CD4-positive, alpha-beta T cell (primary cell): ENCODE results near the gene CRK. TPM values are rescaled to one million over a fixed set of nuclear protein-coding genes. Genes with fewer than 3 reads are reported as not detected.
A peak's percentile ranks its signal among the peaks of the same experiment; 100 is the strongest.

Experiments
- ATAC-seq: fragments of 200-7000 bp; cut with Tn5 transposase; one replicate; pipeline ENCODE4 v1.10.0; 2022; ENCODE audit warnings: mild to moderate bottlenecking; ENCODE audit not compliant: poor library complexity
- CTCF ChIA-PET: fragments of 350-600 bp; sonication (Branson Sonifier 250); formaldehyde crosslinking; loops from one replicate; lab custom pipeline; 2021; ENCODE audit warnings: antibody characterized with exemption, inconsistent platforms; lab: Charles Lee
- POLR2A ChIA-PET: fragments of 350-600 bp; sonication (Branson Sonifier 250); formaldehyde crosslinking; loops from one replicate; lab custom pipeline; 2021; ENCODE audit warnings: antibody characterized with exemption, inconsistent platforms; lab: Charles Lee
- DNase-seq, 14 experiments: peaks; one replicate each; pipeline ENCODE4 v3.0.0-alpha.2; 2013 to 2020; ENCODE audit warnings: mixed read lengths in 2 of 14
- H3K27ac ChIP-seq, 2 donors: one replicate each; pipeline versions ENCODE4 v1.5.1 to v1.7.0; 2013; ENCODE audit warnings: low read length in 2 of 2, low read depth in 1 of 2, mild to moderate bottlenecking in 1 of 2
- H3K27me3 ChIP-seq, 2 experiments: 1 replicate in 1 of 2; 2 replicates in 1 of 2; pipeline versions ENCODE4 v1.6.1 to v1.7.0; 2013; ENCODE audit warnings: low read length in 2 of 2, control low read depth in 1 of 2, mild to moderate bottlenecking in 1 of 2, moderate library complexity in 1 of 2; ENCODE audit not compliant: insufficient read depth in 2 of 2, control insufficient read depth in 1 of 2
- H3K36me3 ChIP-seq: one replicate; pipeline ENCODE4 v1.6.1; 2013; ENCODE audit warnings: low read length, control low read depth; ENCODE audit not compliant: insufficient read depth
- H3K4me1 ChIP-seq: one replicate; pipeline ENCODE4 v1.6.1; 2013; ENCODE audit warnings: low read length, control low read depth; ENCODE audit not compliant: insufficient read depth
- H3K4me3 ChIP-seq: one replicate; pipeline ENCODE4 v1.5.1; 2013; ENCODE audit warnings: mild to moderate bottlenecking, low read length, moderate library complexity
- H3K9me3 ChIP-seq, 2 experiments: 1 replicate in 1 of 2; 2 replicates in 1 of 2; pipeline versions ENCODE4 v1.6.1 to v1.7.0; 2013; ENCODE audit warnings: low read length in 2 of 2, mild to moderate bottlenecking in 2 of 2, control low read depth in 1 of 2, moderate library complexity in 1 of 2; ENCODE audit not compliant: control insufficient read depth in 1 of 2, insufficient read depth in 1 of 2
- H3K27ac Mint-ChIP-seq: one replicate; pipeline ENCODE4 v1.8.0; 2020; ENCODE audit warnings: mixed read lengths
- H3K27me3 Mint-ChIP-seq: one replicate; pipeline ENCODE4 v1.8.0; 2021; ENCODE audit warnings: mixed read lengths
- H3K36me3 Mint-ChIP-seq: one replicate; pipeline ENCODE4 v1.8.0; 2021; ENCODE audit warnings: low read depth, mixed read lengths
- H3K4me1 Mint-ChIP-seq: one replicate; pipeline ENCODE4 v1.8.0; 2021; ENCODE audit warnings: low read depth, mixed read lengths
- H3K4me3 Mint-ChIP-seq: one replicate; pipeline ENCODE4 v1.8.0; 2020; ENCODE audit warnings: mild to moderate bottlenecking, mixed read lengths
- H3K9me3 Mint-ChIP-seq: one replicate; pipeline ENCODE4 v1.8.0; 2020; ENCODE audit warnings: mixed read lengths
- intact Hi-C, 2 experiments: fragments of 100-400 bp; cut with DNase I in 1 of 2; cut with micrococcal nuclease in 1 of 2; formaldehyde crosslinking; loops; one replicate each; pipeline versions ENCODE4 v1.15.1 to v1.9.0; 2023 to 2025; cut with DNase I, micrococcal nuclease
- total RNA-seq, 174 experiments: library from RNA in 2 of 174; stranded (reverse) in 2 of 174; gene quantifications; one replicate each; pipeline ENCODE4 v1.2.3 and lab custom pipeline; 2021 to 2026
- TF ChIP-seq, protein P1 (sequence below): fragments of 200-600 bp; IDR thresholded peaks from one replicate; pipeline ENCODE4 v1.8.0; 2022; ENCODE audit warnings: antibody characterized with exemption, mild to moderate bottlenecking

CRK gene
- total RNA-seq, 2 experiments from 2014 or later: 13.6 to 14.5 TPM

DNA sequence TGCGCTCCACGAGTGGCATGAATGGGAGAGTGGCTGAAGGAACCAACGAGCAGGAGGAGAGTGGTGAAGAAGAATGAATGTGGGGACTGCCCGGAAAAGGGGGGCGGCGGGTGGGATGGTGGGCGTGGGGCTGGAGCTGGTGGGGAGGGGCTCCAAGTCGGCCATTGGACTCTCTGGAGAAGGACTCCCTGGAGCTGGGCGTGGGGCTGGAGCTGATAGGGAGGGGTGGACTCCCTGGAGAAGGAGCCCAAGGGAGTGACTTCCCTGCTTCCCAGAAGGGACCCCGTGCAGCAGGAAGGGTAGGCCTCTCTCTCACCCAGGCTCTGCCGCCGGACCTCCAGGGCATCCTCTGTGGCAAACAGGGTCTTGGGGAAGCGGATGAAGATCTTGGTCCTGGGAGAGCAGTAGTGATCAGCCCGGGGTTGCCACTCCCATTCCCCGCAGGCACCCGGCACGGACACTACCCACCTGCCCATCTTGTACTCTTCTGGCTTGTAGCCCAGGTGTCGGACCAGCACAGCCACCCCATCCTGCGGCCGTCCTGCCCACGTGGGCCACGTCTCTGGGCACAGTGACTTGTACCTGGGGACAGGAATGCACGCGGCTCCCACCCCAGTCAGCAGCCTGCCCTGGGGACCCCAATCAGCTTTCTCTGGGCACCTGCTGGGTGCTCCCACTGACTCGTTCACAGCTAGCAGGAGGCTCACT, 14.9 kb upstream of the CRK start:
- Histone ChIP-seq H3K27me3 (no peaks in the 10 kb centered on the region), H3K27ac (no peak overlapping the region), H3K4me3 (no peak overlapping the region), H3K9me3 (peaks cover 0 to 7% of the 10 kb centered on the region in 2 experiments), H3K36me3 (peaks cover 22% of the 10 kb centered on the region), H3K4me1 (peaks cover 12% of the 10 kb centered on the region)
- Mint-ChIP-seq H3K9me3 (no peaks in the 10 kb centered on the region), H3K27me3 (no peaks in the 10 kb centered on the region), H3K27ac (no peak overlapping the region), H3K4me1 (peaks cover 19% of the 10 kb centered on the region), H3K36me3 (peaks cover 30% of the 10 kb centered on the region), H3K4me3 (no peak overlapping the region)
- ChIA-PET CTCF (no interaction called here), POLR2A (no interaction called here)
- intact Hi-C loops: no loop called here
- ATAC-seq (no peak), DNase-seq (peak in 1 of 14 experiments; percentile 16)
- TF ChIP-seq, protein P1, sequence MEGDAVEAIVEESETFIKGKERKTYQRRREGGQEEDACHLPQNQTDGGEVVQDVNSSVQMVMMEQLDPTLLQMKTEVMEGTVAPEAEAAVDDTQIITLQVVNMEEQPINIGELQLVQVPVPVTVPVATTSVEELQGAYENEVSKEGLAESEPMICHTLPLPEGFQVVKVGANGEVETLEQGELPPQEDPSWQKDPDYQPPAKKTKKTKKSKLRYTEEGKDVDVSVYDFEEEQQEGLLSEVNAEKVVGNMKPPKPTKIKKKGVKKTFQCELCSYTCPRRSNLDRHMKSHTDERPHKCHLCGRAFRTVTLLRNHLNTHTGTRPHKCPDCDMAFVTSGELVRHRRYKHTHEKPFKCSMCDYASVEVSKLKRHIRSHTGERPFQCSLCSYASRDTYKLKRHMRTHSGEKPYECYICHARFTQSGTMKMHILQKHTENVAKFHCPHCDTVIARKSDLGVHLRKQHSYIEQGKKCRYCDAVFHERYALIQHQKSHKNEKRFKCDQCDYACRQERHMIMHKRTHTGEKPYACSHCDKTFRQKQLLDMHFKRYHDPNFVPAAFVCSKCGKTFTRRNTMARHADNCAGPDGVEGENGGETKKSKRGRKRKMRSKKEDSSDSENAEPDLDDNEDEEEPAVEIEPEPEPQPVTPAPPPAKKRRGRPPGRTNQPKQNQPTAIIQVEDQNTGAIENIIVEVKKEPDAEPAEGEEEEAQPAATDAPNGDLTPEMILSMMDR: no peak

DNA sequence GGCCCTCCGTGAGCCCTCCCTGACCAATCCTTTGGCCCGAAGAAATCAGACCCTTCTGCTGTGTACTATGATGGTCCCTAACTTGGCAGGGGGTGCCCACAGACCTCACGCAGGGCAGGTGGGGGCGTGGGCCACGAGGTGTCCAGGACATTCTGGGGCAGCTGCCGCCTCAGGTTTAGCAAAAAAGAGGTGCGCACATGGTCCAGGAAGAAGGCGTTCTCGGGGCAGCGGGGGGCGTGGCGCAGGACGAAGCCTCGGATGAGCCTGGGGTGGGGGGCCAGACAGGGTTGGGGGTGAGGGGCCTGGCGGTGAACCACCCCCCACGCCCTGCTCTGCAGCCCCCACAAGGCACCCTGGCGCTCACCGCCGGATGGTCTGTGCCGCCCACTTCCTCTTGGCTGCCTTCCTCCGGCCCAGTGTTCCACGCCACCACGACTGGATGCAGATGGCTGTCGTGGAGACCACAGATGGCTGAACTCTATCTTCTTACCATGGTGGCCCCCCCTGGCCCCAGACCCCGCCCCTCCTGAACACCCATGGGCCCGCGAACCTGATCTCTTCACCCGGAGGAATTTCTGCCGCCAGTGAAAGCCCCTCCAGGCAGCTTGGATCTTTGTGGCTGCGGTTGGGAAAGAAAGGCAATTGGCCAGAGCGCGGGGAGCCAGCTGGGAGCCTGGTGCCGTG, 14.2 kb upstream of the CRK start:
- ATAC-seq (no peak), DNase-seq (no peak)
- peaks cover 25% of the 10 kb centered on the region for H3K36me3 Mint-ChIP-seq
- no peak overlapping the region for H3K4me3 Mint-ChIP-seq
- Histone ChIP-seq H3K27me3 (no peaks in the 10 kb centered on the region), H3K9me3 (peaks cover 0 to 7% of the 10 kb centered on the region in 2 experiments), H3K4me1 (peaks cover 12% of the 10 kb centered on the region), H3K27ac (no peak overlapping the region), H3K36me3 (peaks cover 22% of the 10 kb centered on the region), H3K4me3 (no peak overlapping the region)
- no peaks in the 10 kb centered on the region for H3K27me3 Mint-ChIP-seq
- ChIA-PET POLR2A (no interaction called here), CTCF (interaction anchor here (1.1 kb wide), 1 partner anchor 105 kb away, joined by 3 read pairs; no protein-coding TSS in a partner anchor)
- H3K27ac Mint-ChIP-seq: no peak overlapping the region
- TF ChIP-seq, protein P1: no peak
- no peaks in the 10 kb centered on the region for H3K9me3 Mint-ChIP-seq
- peaks cover 19% of the 10 kb centered on the region for H3K4me1 Mint-ChIP-seq
- intact Hi-C loops: no loop called here

DNA sequence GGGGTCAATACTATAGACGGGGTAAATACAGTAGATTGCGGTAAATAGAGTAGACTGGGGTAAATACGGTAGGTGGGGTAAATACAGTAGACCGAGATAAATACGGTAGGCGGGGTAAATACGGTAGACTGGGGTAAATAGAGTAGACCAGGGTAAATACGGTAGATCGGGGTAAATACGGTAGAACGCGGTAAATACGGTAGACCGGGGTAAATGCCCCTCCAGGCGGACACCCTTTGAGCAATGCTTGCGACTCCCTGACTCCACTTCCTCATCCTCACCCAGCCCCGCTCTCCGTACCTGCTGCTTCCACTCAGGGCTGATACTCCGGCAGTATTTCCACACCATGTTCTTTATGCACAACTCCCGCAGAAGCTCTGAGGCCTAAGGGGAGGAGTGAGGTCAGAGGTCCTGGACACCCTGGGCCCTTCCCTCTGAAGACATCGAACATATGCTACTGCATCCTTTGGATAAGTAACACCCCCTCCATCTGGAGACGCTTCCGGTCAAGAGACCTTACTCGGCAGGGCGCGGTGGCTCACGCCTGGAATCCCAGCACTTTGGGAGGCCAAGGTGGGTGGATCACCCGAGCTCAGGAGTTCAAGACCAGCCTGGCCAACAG, 13.3 kb upstream of the CRK start:
- Histone ChIP-seq H3K27ac (no peak overlapping the region), H3K9me3 (peaks cover 0 to 7% of the 10 kb centered on the region in 2 experiments), H3K36me3 (peaks cover 22% of the 10 kb centered on the region), H3K4me1 (peaks cover 12% of the 10 kb centered on the region), H3K4me3 (no peak overlapping the region), H3K27me3 (no peaks in the 10 kb centered on the region)
- no peak overlapping the region for H3K27ac Mint-ChIP-seq
- peaks cover 25% of the 10 kb centered on the region for H3K36me3 Mint-ChIP-seq
- no peak for ATAC-seq
- TF ChIP-seq, protein P1: no peak
- intact Hi-C loops: no loop called here
- ChIA-PET CTCF (interaction anchor here (1.1 kb wide), 1 partner anchor 104 kb away, joined by 3 read pairs; no protein-coding TSS in a partner anchor), POLR2A (no interaction called here)
- H3K4me3 Mint-ChIP-seq: no peak overlapping the region
- no peaks in the 10 kb centered on the region for H3K27me3 Mint-ChIP-seq
- no peak for DNase-seq
- no peaks in the 10 kb centered on the region for H3K9me3 Mint-ChIP-seq
- peaks cover 19% of the 10 kb centered on the region for H3K4me1 Mint-ChIP-seq
